Smooth muscle cell (in vitro differentiated cells): ENCODE results near the gene RAP1A. TPM values are rescaled to one million over a fixed set of nuclear protein-coding genes. Genes with fewer than 3 reads are reported as not detected.

ENCODE experiments used
- DNase-seq: peaks from one replicate; lab custom pipeline; 2025; ENCODE audit not compliant: unreplicated experiment; lab: John Stamatoyannopoulos, UW
- H2AFZ ChIP-seq: fragments of 200-600 bp; sonication (generic); 2 replicates; pipeline ENCODE4 v1.6.0; 2016; ENCODE audit warnings: antibody characterized with exemption, low read depth, mild to moderate bottlenecking
- H3F3A ChIP-seq: fragments of 200-600 bp; sonication (generic); 2 replicates; pipeline ENCODE4 v1.6.0; 2017; ENCODE audit warnings: antibody characterized with exemption, low read depth
- H3K27ac ChIP-seq: fragments of 200-600 bp; sonication (generic); 2 replicates; pipeline ENCODE4 v1.5.1; 2016; ENCODE audit warnings: low read depth, mild to moderate bottlenecking
- H3K27me3 ChIP-seq: fragments of 200-600 bp; sonication (generic); 2 replicates; pipeline ENCODE4 v1.6.1; 2016; ENCODE audit warnings: low read depth, mild to moderate bottlenecking
- H3K36me3 ChIP-seq: fragments of 200-600 bp; sonication (generic); 2 replicates; pipeline ENCODE4 v1.5.1; 2016; ENCODE audit warnings: low read depth
- H3K4me1 ChIP-seq: fragments of 200-600 bp; sonication (generic); 2 replicates; pipeline ENCODE4 v1.5.1; 2016; ENCODE audit warnings: low read depth
- H3K4me2 ChIP-seq: fragments of 200-600 bp; sonication (generic); 2 replicates; pipeline ENCODE4 v1.6.0; 2016; ENCODE audit warnings: mild to moderate bottlenecking
- H3K4me3 ChIP-seq: fragments of 200-600 bp; sonication (generic); 2 replicates; pipeline ENCODE4 v1.5.1; 2016; ENCODE audit warnings: mild to moderate bottlenecking
- H3K79me2 ChIP-seq: fragments of 200-600 bp; sonication (generic); 2 replicates; pipeline ENCODE4 v1.6.0; 2016; ENCODE audit warnings: low read depth, mild to moderate bottlenecking
- H3K9ac ChIP-seq: fragments of 200-600 bp; sonication (generic); 2 replicates; pipeline ENCODE4 v1.6.0; 2016; ENCODE audit warnings: low read depth
- H3K9me3 ChIP-seq: fragments of 200-600 bp; sonication (generic); replicated peaks from 2 replicates; pipeline ENCODE4 v1.5.1; 2016; ENCODE audit warnings: low read depth
- H4K20me1 ChIP-seq: fragments of 200-600 bp; sonication (generic); 2 replicates; pipeline ENCODE4 v1.6.0; 2016; ENCODE audit warnings: low read depth
- CTCF ChIP-seq: fragments of 200-600 bp; sonication (generic); IDR thresholded peaks from 2 replicates; pipeline ENCODE4 v1.5.1; 2017; ENCODE audit warnings: borderline replicate concordance, mild to moderate bottlenecking, antibody characterized with exemption; ENCODE audit not compliant: insufficient read depth, poor library complexity, severe bottlenecking
- WGBS: methylation state at CpG from one replicate; pipeline ENCODE4 v1.1.7; 2016; ENCODE audit warnings: low lambda C conversion rate; 5-methylcytosine and 5-hydroxymethylcytosine counted together
- polyA plus RNA-seq: library from polyadenylated mRNA; unstranded; fragments of >200 nt; fragmentation: Nextera tagmentation; extraction: Ambion mirVana; gene quantifications from 2 replicates; pipeline ENCODE4 v1.2.1, GENCODE V29; 2016
- total RNA-seq: library from RNA; depleted of rRNA; stranded (reverse); fragments of >200 nt; gene quantifications from 2 replicates; pipeline ENCODE4 v1.2.3, GENCODE V29; 2014

Gene RAP1A
- total and polyA plus RNA-seq, 2 experiments from 2014 or later, result 36.8 to 64.9 TPM

- Histone ChIP-seq H3K4me1 (no peaks in the 10 kb centered on the region), H3K4me2 (no peak overlapping the region), H3K36me3 (no peaks in the 10 kb centered on the region), H3K27ac (no peak overlapping the region), H3K9ac (no peak overlapping the region), H2AFZ (no peak overlapping the region), H3K4me3 (no peak overlapping the region), H3F3A (no peaks in the 10 kb centered on the region), H3K9me3 (no peaks in the 10 kb centered on the region), H4K20me1 (peaks cover 95% of the 10 kb centered on the region), H3K79me2 (peaks cover 97% of the 10 kb centered on the region), H3K27me3 (no peaks in the 10 kb centered on the region)
- peak; percentile 57 for TF ChIP-seq CTCF
- DNase-seq, result no peak
- WGBS, result 84% methylated on average over 5 of the region's 5 CpGs
These were observed 36.8 kb downstream of the RAP1A start for GRCh38 chr1:111656086-111657017.

- Histone ChIP-seq H3K9me3 (no peaks in the 10 kb centered on the region), H3F3A (no peaks in the 10 kb centered on the region), H3K27me3 (no peaks in the 10 kb centered on the region), H3K27ac (no peak overlapping the region), H3K9ac (no peak overlapping the region), H3K4me1 (no peaks in the 10 kb centered on the region), H3K4me2 (no peak overlapping the region), H3K4me3 (no peak overlapping the region), H3K36me3 (no peaks in the 10 kb centered on the region), H2AFZ (no peak overlapping the region), H3K79me2 (peaks cover 94% of the 10 kb centered on the region), H4K20me1 (peaks cover 96% of the 10 kb centered on the region)
- 96% methylated on average over 5 of the region's 5 CpGs for WGBS
- no peak for DNase-seq
- TF ChIP-seq CTCF, result no peak
These were observed 39.0 kb downstream of the RAP1A start for GRCh38 chr1:111658622-111659021.

- Histone ChIP-seq H3K9me3 (no peaks in the 10 kb centered on the region), H4K20me1 (peaks cover 95% of the 10 kb centered on the region), H3K27me3 (no peaks in the 10 kb centered on the region), H3K4me1 (no peaks in the 10 kb centered on the region), H2AFZ (no peak overlapping the region), H3K9ac (no peak overlapping the region), H3K36me3 (no peaks in the 10 kb centered on the region), H3F3A (no peaks in the 10 kb centered on the region), H3K79me2 (peaks cover 94% of the 10 kb centered on the region), H3K4me2 (no peak overlapping the region), H3K27ac (peak overlapping the region; percentile 39), H3K4me3 (no peak overlapping the region)
- 75% methylated on average over 5 of the region's 5 CpGs for WGBS
- DNase-seq, result no peak
- no peak for TF ChIP-seq CTCF
These were observed 40.9 kb downstream of the RAP1A start for GRCh38 chr1:111660204-111661150.
